ENCODE results near the gene NT5C2. TPM values are rescaled to one million over a fixed set of nuclear protein-coding genes. Genes with fewer than 3 reads are reported as not detected.

Gene NT5C2
- total RNA-seq, 4 donors from 2014 or later, result 39.6 to 86.5 (median 50.7) TPM

DNA sequence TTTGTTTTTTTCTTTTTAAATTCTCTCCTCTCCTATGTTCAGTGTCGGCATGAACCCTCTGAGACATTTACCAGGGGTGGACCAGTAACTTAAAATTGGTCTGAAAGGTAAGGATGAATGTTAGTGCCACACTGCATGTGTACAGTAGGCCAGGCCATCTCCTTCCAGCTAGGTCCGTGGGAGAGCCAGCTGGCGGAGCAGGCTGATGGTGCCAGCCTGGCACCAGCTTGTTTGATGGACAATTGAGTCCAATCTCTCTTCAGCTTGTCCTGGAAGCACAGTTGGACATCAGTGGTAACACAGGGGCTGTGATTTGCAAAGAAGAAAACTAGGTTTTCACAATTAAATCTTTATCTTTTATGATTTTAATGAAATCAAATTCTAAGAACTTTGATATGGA is 138.5 kb downstream of the NT5C2 start:
- H3K4me3 ChIP-seq, result no peak overlapping the region
- no peak for TF ChIP-seq POLR2A (IDR thresholded peaks at IDR 0.05)
- TF ChIP-seq, protein P1, sequence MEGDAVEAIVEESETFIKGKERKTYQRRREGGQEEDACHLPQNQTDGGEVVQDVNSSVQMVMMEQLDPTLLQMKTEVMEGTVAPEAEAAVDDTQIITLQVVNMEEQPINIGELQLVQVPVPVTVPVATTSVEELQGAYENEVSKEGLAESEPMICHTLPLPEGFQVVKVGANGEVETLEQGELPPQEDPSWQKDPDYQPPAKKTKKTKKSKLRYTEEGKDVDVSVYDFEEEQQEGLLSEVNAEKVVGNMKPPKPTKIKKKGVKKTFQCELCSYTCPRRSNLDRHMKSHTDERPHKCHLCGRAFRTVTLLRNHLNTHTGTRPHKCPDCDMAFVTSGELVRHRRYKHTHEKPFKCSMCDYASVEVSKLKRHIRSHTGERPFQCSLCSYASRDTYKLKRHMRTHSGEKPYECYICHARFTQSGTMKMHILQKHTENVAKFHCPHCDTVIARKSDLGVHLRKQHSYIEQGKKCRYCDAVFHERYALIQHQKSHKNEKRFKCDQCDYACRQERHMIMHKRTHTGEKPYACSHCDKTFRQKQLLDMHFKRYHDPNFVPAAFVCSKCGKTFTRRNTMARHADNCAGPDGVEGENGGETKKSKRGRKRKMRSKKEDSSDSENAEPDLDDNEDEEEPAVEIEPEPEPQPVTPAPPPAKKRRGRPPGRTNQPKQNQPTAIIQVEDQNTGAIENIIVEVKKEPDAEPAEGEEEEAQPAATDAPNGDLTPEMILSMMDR (IDR thresholded peaks at IDR 0.05), result no peak
- no peak for DNase-seq
- no peaks in the 10 kb centered on the region for H3K4me1 ChIP-seq
- no peak overlapping the region for H3K27ac ChIP-seq
- no peaks in the 10 kb centered on the region for H3K9me3 ChIP-seq
- no peaks in the 10 kb centered on the region for H3K36me3 ChIP-seq
- H3K27me3 ChIP-seq, result no peaks in the 10 kb centered on the region

DNA sequence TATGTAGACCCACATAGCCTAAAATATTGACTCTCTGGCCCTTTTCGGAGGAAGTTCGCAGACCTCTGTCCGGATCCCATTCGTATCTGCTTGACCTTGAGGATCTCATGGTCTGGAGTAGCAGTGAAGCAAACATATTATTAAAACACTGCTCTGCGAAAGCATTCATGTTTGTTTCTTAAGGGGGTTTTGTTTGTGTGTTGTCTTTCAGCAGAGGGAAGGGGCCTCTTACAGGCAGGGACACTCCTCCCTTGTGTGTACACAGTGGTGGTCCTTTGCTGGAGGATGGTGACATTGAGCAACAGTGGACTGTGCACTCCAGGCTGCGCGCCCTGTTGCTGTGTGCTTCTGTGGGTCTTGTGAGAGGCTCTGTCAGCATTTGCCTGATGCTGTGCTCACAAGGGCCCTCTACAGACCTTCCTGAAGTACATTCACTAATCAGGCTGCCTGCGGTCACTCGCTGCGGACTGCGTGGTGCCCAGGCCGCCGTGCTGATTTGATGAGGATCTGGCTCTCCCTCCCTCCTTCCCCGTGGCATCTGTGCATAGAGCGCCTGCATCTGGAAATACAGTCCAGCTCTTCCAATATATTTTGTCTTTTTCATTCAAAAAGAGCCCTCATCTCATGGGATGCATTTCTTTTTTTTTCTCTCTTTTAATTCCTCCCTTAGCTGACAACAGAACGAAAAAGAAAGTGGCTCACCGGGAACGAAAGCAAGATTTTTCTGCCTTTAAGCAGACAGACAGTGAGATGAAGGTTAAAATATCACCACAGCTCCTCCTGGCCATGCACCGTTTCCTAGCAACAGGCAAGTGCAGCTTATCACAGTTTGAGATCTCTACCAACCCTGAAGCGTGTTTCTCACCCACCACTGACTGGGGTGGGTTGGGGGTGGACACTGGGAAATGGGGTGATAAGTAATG is 139.2 kb downstream of the NT5C2 start:
- Histone ChIP-seq H3K4me1 (no peaks in the 10 kb centered on the region), H3K27me3 (no peaks in the 10 kb centered on the region), H3K36me3 (no peaks in the 10 kb centered on the region), H3K9me3 (no peaks in the 10 kb centered on the region), H3K4me3 (peak overlapping the region in 3 of 4 donors; percentile 14 to 34 (median 31)), H3K27ac (peak overlapping the region in 2 of 4 donors; percentile 33 to 48)
- TF ChIP-seq POLR2A (IDR thresholded peaks at IDR 0.05), result no peak
- TF ChIP-seq, protein P1 (IDR thresholded peaks at IDR 0.05), result peak in 4 of 6 experiments; percentile 14 to 58 (median 46)
- DNase-seq, result peak; percentile 29 to 82 (median 67)

DNA sequence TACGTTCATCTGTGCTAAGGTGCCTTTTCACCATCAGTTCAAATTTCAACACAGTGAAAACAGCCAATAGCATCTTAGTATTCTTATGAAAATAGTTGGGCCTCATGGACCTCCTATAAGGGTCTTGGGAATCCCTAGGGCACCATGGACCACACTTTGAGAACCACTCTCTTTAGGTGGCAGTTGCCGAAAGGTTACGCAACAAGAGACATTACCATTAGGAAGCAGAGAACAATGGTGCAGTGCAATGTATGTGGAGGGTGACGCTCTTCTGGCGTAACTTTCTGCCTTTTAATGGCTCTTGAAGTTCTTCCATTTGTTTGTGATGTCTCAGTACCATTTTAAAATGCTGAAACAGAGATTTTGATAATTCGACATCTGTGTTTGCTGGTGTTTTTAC is 143.8 kb downstream of the NT5C2 start:
- H3K4me3 ChIP-seq, result no peak overlapping the region
- H3K36me3 ChIP-seq, result no peaks in the 10 kb centered on the region
- no peak for DNase-seq
- H3K27me3 ChIP-seq, result no peaks in the 10 kb centered on the region
- no peaks in the 10 kb centered on the region for H3K4me1 ChIP-seq
- H3K27ac ChIP-seq, result no peak overlapping the region
- no peaks in the 10 kb centered on the region for H3K9me3 ChIP-seq
- TF ChIP-seq, protein P1 (IDR thresholded peaks at IDR 0.05), result no peak
- TF ChIP-seq POLR2A (IDR thresholded peaks at IDR 0.05), result no peak

DNA sequence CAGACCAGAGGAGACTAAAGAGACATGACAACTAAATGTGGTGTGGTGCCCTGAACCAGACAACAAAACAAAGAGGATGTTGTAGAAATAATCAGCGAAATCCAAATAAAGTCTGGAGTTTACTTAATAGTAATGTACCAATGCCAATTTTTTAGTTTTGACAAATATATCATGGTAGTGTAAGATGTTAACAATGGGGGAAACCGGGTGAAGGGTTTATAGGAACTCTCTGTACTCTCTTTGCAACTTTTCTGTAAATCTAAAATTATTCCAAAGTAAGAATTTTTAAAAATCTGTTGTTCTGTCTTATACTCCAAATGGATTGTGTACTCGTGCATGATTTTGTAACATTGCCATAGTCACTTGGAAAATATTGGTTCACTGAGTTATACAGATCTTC is 145.7 kb downstream of the NT5C2 start:
- Histone ChIP-seq H3K9me3 (no peaks in the 10 kb centered on the region), H3K36me3 (no peaks in the 10 kb centered on the region), H3K4me1 (no peaks in the 10 kb centered on the region), H3K4me3 (no peak overlapping the region), H3K27me3 (no peaks in the 10 kb centered on the region), H3K27ac (no peak overlapping the region)
- TF ChIP-seq POLR2A (IDR thresholded peaks at IDR 0.05), result no peak
- TF ChIP-seq, protein P1 (IDR thresholded peaks at IDR 0.05), result no peak
- DNase-seq, result no peak

DNA sequence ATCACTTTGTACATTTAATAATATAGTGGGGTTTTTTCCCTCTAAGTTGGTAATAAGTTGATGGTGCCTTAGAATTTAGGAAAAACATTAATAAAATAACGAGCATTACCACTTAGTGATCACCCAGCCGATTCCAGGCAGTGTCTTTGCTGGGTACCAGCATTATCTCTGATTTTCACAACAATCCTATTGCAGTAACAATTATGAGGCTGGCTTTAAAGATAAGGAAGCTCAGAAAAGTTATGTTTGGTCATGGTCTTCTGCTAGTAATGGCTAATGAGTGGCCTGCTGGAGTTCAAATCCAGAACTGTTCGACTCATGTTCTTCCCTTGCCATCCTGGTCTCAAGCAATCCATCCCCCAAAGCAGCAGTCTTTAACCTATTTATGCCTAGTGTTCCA is 147.1 kb downstream of the NT5C2 start:
- H3K4me1 ChIP-seq, result no peaks in the 10 kb centered on the region
- no peaks in the 10 kb centered on the region for H3K9me3 ChIP-seq
- no peak for TF ChIP-seq POLR2A (IDR thresholded peaks at IDR 0.05)
- TF ChIP-seq, protein P1 (IDR thresholded peaks at IDR 0.05), result no peak
- no peaks in the 10 kb centered on the region for H3K27me3 ChIP-seq
- H3K4me3 ChIP-seq, result no peak overlapping the region
- no peaks in the 10 kb centered on the region for H3K36me3 ChIP-seq
- peak overlapping the region in 1 of 4 donors; percentile 24 for H3K27ac ChIP-seq
- no peak for DNase-seq
